ENCODE results near the gene FNTB.

DNA sequence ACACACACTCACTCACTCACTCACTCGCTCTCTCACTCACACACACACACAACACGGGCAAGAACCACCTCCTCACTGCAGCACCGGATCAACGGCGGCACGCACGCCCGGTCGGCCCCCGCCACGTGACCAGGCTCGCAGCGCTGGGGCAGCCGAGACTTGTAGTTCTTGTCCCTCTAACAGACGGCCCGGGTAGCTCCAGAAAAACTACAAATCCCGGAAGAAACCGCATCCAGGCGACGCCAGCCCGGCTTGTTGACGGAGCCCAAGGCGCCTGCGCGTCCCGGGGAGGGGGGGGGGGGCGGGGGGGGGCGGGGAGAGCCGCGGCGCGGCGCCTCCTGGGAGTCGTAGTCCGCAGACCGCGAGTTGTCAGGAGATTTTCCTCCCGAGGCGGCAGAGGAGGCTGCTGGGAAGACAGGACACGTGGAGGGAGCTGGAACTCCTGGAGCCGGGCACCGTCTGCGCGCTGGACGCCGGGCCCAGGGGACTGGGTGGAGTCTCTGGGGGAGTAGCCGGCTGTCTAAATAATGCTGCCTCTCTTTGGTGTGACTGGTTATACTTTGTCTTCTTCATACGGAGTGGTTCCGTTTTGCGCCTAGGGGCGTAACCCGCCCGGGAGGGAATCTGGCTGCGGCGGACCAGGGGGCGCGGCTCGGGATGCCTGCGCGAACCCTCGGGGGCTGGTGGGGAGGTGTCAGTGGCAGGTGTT, 115.9 kb downstream of the FNTB start, which contains the start of gene MAX:
- TF ChIP-seq, protein P1, sequence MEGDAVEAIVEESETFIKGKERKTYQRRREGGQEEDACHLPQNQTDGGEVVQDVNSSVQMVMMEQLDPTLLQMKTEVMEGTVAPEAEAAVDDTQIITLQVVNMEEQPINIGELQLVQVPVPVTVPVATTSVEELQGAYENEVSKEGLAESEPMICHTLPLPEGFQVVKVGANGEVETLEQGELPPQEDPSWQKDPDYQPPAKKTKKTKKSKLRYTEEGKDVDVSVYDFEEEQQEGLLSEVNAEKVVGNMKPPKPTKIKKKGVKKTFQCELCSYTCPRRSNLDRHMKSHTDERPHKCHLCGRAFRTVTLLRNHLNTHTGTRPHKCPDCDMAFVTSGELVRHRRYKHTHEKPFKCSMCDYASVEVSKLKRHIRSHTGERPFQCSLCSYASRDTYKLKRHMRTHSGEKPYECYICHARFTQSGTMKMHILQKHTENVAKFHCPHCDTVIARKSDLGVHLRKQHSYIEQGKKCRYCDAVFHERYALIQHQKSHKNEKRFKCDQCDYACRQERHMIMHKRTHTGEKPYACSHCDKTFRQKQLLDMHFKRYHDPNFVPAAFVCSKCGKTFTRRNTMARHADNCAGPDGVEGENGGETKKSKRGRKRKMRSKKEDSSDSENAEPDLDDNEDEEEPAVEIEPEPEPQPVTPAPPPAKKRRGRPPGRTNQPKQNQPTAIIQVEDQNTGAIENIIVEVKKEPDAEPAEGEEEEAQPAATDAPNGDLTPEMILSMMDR (IDR thresholded peaks at IDR 0.05): no peak
- TF ChIP-seq POLR2A (IDR thresholded peaks at IDR 0.05): peak; percentile 67
